ENCODE data around the gene IMP4.

IMP4 gene

DNA sequence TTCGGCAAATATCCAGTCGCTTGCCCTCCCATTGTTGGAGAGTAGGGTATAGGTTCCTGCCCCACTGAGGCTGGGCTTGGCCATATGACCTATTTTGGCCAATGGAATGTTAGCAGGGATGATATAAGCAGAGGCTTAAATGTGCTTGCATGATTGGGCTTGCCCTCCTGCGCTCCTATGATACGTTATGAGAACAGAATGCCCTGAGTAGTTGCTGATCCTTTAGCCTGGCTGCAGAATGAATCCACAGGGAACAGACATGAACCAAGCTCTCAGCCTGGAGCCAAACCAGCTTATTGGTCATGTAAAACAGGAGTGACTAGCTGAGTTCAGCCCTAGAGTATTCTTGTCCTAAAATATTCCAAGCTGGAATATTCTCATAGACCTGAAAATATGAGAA is 34.8 kb upstream of the IMP4 start:
- DNase-seq (ENCODE audit: low spot score), result no peak
- in situ Hi-C loops (cut with MboI; ENCODE audit: low pct_unique_long_range_greater_than_20kb, low sequenced_read_pairs, unreplicated experiment), result loop anchor here (25.0 kb wide), 2 partner anchors 146 to 371 kb away; no protein-coding TSS in a partner anchor
- TF ChIP-seq, protein P1, sequence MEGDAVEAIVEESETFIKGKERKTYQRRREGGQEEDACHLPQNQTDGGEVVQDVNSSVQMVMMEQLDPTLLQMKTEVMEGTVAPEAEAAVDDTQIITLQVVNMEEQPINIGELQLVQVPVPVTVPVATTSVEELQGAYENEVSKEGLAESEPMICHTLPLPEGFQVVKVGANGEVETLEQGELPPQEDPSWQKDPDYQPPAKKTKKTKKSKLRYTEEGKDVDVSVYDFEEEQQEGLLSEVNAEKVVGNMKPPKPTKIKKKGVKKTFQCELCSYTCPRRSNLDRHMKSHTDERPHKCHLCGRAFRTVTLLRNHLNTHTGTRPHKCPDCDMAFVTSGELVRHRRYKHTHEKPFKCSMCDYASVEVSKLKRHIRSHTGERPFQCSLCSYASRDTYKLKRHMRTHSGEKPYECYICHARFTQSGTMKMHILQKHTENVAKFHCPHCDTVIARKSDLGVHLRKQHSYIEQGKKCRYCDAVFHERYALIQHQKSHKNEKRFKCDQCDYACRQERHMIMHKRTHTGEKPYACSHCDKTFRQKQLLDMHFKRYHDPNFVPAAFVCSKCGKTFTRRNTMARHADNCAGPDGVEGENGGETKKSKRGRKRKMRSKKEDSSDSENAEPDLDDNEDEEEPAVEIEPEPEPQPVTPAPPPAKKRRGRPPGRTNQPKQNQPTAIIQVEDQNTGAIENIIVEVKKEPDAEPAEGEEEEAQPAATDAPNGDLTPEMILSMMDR (IDR thresholded peaks at IDR 0.05; ENCODE audit: extremely low read depth, insufficient read depth, missing control alignments), result no peak

GRCh38 chr2:130310881-130311280 is 31.8 kb upstream of the IMP4 start:
- TF ChIP-seq, protein P1 (IDR thresholded peaks at IDR 0.05; ENCODE audit: extremely low read depth, insufficient read depth, missing control alignments), result no peak
- DNase-seq (ENCODE audit: low spot score), result no peak
- in situ Hi-C loops (cut with MboI; ENCODE audit: low pct_unique_long_range_greater_than_20kb, low sequenced_read_pairs, unreplicated experiment), result loop anchor here (25.0 kb wide), 2 partner anchors 149 to 374 kb away; no protein-coding TSS in a partner anchor

- DNase-seq (ENCODE audit: low spot score), result no peak
- TF ChIP-seq, protein P1 (IDR thresholded peaks at IDR 0.05; ENCODE audit: extremely low read depth, insufficient read depth, missing control alignments), result no peak
- in situ Hi-C loops (cut with MboI; ENCODE audit: low pct_unique_long_range_greater_than_20kb, low sequenced_read_pairs, unreplicated experiment), result loop anchor here (25.0 kb wide), 2 partner anchors 152 to 377 kb away; no protein-coding TSS in a partner anchor
Observed at GRCh38 chr2:130313812-130314334, 28.8 kb upstream of the IMP4 start.

GRCh38 chr2:130314377-130314776 is 28.3 kb upstream of the IMP4 start:
- in situ Hi-C loops (cut with MboI; ENCODE audit: low pct_unique_long_range_greater_than_20kb, low sequenced_read_pairs, unreplicated experiment), result loop anchor here (25.0 kb wide), 2 partner anchors 152 to 377 kb away; no protein-coding TSS in a partner anchor
- DNase-seq (ENCODE audit: low spot score), result no peak
- TF ChIP-seq, protein P1 (IDR thresholded peaks at IDR 0.05; ENCODE audit: extremely low read depth, insufficient read depth, missing control alignments), result no peak

DNA sequence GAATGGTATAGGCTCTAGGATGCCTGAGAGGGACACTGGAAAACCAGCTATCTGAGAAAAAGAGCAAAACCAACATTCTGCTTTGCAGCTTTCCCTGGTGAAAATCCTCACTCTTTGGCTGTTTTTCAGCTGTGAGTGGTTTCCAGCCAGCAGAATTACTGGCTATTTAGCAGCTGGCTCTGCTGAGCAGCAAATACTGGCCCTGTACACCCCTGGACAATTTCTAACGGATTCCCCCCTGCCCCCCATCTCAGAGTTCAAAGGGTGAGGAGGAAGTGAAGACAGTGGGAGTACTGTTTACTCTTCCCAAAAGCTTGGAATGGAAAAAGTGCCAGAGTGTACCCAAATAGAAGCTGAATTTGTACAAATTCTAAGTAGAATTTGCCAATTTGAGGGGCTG is 26.1 kb upstream of the IMP4 start:
- DNase-seq (ENCODE audit: low spot score), result no peak
- in situ Hi-C loops (cut with MboI; ENCODE audit: low pct_unique_long_range_greater_than_20kb, low sequenced_read_pairs, unreplicated experiment), result loop anchor here (25.0 kb wide), 2 partner anchors 154 to 379 kb away; no protein-coding TSS in a partner anchor

GRCh38 chr2:130318906-130319305 is 23.8 kb upstream of the IMP4 start:
- TF ChIP-seq, protein P1 (IDR thresholded peaks at IDR 0.05; ENCODE audit: extremely low read depth, insufficient read depth, missing control alignments), result no peak
- in situ Hi-C loops (cut with MboI; ENCODE audit: low pct_unique_long_range_greater_than_20kb, low sequenced_read_pairs, unreplicated experiment), result loop anchor here (25.0 kb wide), 2 partner anchors 157 to 382 kb away; no protein-coding TSS in a partner anchor
- DNase-seq (ENCODE audit: low spot score), result no peak

More for the DNA sequence above, 26.1 kb upstream of the IMP4 start:
- TF ChIP-seq, protein P1 (IDR thresholded peaks at IDR 0.05; ENCODE audit: extremely low read depth, insufficient read depth, missing control alignments), result no peak
